CD4-positive, alpha-beta T cell treated with Interleukin-4 for 1 hour (primary cell): Measurements from ENCODE around the gene CEP85L.
"Not testable (repeated sequence)": the region's sequence is repeated elsewhere in the genome, so short reads cannot be mapped to it uniquely, and the experiment has no call there.

Source experiments
- DNase-seq, 2 donors: peaks; one replicate each; pipeline ENCODE4 v3.0.0-alpha.2; 2020 to 2022

CEP85L gene

GRCh38 chr6:118489990-118490389 is 161.4 kb downstream of the CEP85L start:
- DNase-seq: no peak

GRCh38 chr6:118488631-118489030 is 162.8 kb downstream of the CEP85L start:
- no peak for DNase-seq

GRCh38 chr6:118485601-118486550 is 165.5 kb downstream of the CEP85L start:
- DNase-seq: no peak

- no peak for DNase-seq
Measured at GRCh38 chr6:118476551-118476950, 174.8 kb downstream of the CEP85L start.

DNA sequence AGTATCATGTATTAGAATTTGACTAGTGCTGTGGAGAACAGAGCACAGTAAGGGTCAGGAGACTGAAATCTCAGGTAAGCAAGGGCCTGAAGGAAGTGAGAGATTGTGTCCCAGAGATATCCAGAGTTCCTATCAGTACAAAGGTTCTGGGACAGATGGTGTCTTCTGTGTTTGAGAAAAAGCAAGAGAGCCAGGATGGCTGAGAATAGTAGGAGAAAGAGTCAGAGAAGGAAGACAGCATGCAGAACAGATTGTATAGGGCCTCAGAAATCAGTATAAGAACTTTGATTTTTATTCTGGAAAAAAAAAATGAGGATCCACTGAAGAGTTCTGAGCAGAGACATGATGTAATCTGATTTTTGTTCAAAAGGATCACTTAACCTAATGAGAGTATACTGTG is 178.1 kb downstream of the CEP85L start:
- no peak for DNase-seq

DNA sequence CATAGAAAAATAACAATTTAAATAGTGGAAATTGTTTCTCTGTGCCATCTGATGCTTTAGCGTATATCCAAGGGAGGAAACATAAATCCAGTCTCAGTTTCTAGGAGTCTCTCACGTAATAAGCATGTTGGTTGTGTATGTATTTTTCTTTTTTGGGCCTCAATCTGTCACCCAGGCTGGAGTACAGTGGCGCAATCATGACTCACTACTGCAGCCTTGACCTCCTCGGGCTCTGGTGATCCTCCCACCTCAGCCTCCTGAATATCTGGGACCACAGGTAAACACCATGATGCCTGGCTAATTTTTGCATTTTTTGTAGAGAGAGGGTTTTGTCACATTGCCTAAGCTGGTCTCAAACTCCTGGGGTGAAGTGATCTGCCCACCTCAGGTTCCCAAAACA is 181.9 kb downstream of the CEP85L start:
- DNase-seq: no peak

- DNase-seq: no peak
Measured at GRCh38 chr6:118468682-118469465, 182.5 kb downstream of the CEP85L start.

- no peak for DNase-seq
Measured at GRCh38 chr6:118467181-118467580, 184.2 kb downstream of the CEP85L start.

DNA sequence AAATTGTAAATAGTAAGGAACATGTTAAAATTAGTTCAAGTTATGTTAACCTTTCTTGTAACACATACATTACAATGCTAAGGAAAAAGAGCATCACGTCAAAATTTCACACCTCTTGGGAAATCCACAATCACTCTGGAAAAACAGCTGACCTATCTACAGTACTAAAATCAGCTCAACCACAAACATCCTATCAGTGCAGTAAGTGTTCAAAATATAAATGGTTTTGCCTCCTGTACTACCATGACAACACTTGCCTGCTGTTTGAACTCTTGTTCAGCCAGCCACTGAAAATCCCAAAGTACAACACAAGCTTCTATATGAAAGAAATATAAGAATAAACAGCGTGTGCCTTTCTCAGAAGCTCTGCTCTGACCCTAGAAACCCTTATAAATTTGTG is 186.8 kb downstream of the CEP85L start:
- no peak for DNase-seq

DNA sequence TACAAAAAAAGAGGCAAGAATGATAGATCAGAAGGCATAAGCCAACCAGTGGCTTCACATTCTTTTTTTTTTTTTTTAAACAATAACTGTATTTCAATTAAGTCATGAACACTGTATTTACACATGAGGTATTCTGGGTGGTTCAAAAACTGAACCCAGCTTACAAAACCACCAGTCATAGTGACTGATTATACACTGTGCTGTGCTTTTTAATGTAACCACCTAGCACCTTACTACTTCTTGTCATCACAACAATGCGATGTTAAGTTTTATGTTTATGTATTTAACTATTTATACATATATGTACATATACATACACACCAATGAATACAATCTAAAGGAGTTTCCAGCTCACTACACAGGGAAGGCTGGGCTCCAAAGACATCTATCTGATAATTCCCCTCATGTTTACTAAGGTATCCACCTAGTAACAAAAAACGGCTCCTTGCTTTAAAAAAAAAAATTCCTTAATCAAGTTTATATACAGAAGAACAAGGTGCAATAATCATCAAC is 190.4 kb downstream of the CEP85L start:
- DNase-seq: no peak

GRCh38 chr6:118456982-118457381 is 194.4 kb downstream of the CEP85L start:
- DNase-seq: no peak

DNA sequence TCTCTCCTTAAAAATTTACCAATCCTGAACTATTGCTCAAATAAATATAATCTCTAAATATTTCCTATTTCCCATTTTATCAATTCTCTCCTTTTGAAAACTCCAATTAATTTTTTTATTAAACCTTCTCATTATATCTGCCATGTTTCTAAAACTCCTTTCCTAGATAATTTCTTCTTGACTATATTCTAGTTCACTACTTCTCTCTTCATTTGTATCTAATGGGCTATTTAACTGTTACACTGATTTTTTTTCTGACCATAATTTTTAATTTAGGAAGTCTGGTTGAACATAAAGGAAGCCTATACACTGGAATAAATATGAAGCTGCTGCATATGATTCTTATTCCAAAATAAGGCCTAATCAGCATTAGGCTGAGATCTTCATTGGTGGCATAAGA is 199.6 kb downstream of the CEP85L start:
- DNase-seq: no peak

GRCh38 chr6:118444796-118445195 is 206.6 kb downstream of the CEP85L start:
- DNase-seq: no peak

DNA sequence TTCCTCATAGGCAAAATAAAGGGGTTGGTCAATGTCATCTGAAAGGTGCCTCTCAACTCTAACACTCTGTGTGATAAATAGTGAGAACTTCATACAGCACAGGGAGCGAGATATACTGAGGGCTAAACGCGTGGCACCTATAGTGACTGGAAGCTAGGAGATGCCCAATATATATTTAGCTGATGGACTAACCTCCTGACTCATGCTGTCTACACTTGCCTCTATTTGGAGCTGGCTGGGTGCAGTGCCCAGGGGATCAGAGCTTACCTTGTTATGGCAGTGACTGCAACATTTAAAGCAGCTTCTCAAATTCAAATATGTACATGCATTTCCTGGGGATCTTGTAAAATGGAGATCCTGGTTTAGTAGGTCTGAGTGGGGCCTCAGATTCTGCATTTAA is 214.9 kb downstream of the CEP85L start:
- DNase-seq: no peak

DNA sequence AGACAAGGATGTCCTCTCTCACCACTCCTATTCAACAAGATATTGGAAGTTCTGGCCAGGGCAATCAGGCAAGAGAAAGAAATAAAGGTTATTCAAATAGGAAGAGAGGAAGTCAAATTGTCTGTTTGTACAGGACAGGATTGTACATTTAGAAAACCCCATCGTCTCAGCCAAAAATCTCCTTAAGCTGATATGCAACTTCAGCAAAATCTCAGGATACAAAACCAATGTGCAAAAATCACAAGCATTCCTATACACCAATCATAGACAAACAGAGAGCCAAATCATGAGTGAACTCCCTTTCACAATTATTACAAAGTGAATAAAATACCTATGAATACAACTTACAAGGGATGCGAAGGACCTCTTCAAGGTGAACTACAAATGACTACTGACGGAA is 217.2 kb downstream of the CEP85L start:
- not testable (repeated sequence) for DNase-seq

GRCh38 chr6:118421312-118421711 is 230.1 kb downstream of the CEP85L start:
- not testable (repeated sequence) for DNase-seq

DNA sequence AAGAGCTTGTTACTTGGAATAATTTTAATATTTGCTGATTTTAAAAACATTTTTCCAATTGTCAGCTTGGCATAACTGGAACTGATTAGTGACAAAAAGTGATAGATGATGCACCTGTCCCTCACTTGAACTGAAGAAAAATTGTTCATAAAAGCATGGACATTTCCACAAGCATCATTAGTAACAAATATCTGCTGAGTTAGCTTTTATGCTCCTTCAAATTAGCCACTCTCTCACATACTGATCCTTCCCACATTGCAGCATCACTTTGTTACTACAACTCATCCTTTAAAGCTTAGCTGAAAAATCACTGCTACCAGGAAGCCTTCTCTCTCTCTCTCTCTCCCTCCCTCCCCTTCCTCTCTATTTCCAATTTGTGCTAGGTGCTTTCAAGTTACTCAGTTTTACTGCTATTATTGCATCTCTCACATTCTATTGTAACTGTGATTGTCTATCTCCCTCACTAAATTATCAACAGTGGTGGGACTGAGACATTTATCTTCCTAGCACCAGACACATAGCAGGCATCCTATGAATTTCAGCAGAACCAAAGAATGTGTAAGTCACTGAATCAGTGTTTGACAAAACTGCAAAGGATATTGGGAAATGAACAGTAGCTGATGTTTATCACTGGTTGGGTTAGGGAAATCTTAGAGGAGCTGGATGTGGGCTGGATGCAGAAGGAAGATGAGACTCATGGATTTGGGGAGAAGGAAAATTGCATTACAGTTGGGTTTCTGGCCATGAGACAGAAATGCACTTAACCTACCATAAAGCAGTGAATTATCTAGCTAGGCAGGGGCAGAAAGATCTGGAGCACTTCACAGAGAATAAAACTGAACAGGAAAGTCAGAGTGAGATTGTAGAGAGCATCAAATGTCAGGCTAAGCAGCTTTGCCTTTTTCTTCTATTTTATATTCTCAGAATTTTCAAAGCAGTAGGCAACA is 231.7 kb downstream of the CEP85L start:
- DNase-seq: no peak
